NCI-H1930 (cell line): ENCODE results near the gene LYZ.
A peak's percentile ranks its signal among the peaks of the same experiment; 100 is the strongest.

Experiments used
- DNase-seq, 2 experiments: peaks; one replicate each; lab custom pipeline; 2025; lab: John Stamatoyannopoulos, UW

LYZ gene

DNA sequence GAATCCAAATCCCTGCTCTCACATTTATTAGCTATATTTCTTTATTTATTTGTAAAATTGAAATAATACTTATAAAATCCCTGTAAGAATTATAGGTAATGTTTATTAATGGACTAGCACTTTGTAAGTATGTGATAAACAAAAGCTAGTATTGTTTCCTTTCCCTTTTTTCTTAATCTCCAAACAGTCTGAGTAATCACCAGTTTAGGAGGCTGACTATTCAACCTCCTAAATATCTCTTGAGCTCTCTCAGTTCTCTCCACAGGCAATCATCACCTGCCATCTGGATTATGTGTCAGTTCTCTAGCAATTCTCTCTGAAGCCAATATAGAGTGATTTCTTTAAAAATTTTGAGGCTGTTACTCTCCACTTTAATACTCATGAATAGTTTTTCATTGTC, 9.2 kb upstream of the LYZ start:
- no peak for DNase-seq

DNA sequence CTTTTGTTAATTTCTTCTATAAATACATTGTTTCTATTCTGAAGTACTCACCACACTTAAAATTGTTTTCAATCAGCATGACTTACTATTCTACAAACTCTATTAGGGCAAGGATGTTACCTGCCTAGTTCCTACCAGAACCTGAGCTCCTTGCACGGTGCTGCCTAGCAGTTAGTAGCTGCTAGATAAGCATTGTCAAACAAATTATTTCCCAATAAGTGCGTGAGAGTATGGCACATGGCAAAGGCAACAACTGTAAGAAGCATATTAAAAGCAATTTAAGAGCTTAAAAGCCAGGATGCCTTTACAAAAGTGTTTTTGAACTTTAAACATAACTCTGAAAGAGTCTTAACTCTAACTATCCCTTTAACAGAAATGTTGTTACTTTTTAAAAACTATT, 8.2 kb upstream of the LYZ start:
- DNase-seq, result no peak

DNA sequence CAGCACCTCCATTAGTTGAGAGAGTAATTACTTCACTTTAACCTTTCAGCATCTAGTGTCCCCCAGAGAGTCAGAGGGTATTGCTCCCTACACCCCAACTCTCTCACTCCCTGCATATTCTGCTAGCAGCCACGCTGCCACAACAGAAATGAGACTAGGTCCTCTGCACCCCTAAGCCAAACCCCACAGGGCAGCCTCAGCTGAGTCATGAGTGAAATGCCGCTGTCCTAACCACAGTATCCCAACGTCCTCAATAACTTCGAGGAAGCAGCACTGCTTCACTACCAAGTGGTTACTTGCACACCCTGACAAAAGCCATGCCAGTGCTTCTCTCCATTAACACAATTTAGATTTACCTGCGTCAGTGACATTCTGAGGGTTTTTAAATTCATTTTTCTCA, 6.9 kb upstream of the LYZ start:
- DNase-seq, result no peak

DNA sequence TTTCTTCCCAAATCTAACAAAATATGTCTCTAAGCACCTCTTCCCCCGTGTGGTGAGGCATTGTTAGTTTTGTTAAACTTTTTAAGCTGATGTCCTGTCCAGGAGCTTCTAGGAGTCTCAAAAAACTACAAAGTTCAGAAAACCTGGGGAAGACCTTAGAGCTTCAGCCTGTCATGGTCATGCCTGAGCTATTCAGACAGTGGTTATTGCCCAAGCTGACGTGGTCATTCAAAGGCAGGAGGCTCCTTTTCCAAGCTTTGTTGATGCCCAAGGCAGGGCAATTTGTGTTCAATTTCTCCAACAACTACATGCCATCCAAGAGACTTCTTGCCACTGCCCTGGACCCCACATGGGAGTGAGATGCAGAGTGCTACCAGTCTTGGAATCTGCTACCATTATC, 5.8 kb upstream of the LYZ start:
- no peak for DNase-seq

DNA sequence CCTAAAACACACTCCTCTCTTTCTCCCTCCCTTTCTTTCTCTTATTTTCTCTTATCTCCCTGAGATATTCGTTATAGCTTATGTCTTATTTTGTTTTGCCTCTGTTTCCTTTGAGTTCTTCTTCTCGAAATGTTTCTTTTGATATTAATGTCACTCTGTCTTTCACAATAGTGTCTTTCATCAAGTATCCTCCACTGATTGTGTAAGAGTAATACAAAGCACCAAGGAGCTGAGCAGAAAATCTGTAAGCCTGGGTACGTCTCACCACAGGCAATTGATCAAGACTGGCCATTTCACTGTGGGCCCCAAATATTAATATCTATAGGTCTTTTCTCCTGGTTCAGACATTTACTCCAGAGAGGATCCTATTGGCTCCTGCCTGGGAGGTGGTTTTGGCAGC, 4.8 kb upstream of the LYZ start:
- no peak for DNase-seq

DNA sequence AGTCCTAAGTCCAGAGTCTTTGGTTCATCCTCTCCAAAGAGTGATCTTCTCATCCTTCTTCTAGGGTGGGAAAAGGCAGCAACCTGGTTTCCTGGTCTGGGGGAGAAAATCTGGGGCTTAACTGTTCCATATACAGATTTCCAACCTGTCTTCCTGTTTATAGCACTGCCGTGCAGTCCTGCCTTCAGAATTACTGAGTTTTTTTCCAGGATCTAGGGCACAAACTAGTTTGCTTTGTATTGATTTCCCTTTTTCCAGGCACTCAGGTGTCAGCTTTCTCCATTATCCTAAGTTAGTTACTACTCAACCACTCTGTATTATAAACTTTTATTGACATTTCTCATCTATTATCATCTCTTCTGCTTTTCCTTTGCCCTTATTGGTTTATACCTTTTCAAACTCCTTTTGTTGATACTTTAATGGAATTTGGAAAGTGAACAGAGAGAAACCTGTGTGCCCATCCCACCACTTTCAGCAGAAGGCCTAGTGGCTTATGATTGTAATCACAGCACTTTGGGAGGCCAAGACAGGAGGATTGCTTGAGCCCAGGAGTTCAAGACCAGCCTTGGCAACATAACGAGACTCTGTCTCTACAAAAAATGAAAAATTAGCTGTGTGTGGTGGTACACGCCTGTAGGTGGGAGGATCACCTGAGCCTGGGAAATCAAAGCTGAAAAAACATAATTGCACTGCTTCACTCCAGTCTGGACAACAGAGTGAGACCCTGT, 4.1 kb upstream of the LYZ start:
- DNase-seq, result no peak

DNA sequence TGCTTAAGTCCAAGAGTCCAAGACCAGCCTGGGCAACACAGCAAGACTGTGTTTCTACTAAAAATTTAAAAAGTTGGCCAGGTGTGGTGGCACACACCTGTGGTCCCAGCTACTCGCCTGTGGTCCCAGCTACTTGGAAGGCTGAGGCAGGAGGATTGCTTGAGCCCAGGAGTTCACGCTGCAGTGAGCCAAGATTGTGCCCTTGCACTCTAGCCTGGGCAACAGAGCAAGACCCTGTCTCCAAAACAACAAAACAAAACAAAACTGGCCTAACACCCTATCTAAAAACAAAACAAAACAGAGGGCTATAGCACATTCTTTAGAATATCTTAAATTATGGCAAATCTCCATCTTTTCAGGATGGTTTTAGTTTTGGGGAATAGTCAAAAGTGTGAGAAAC, 3.1 kb upstream of the LYZ start:
- no peak for DNase-seq

DNA sequence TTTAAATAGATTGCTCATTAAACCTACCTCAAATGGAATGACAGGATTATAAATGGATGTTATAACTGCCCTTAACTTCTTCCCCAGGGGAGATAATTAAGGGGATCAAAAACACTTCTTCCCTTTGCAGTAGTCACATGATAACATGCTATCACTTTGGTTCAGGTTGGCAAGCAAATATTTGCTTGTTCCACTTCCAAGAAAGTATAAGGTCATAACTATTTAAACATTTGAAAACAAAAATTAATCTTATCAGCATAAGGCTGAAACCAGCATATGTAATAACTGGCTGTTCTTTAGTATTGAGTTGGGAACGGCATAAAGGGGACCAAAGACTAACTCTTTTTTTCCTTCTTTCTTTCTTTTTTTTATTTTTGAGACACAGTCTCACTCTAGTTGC, 2.4 kb upstream of the LYZ start:
- no peak for DNase-seq

DNA sequence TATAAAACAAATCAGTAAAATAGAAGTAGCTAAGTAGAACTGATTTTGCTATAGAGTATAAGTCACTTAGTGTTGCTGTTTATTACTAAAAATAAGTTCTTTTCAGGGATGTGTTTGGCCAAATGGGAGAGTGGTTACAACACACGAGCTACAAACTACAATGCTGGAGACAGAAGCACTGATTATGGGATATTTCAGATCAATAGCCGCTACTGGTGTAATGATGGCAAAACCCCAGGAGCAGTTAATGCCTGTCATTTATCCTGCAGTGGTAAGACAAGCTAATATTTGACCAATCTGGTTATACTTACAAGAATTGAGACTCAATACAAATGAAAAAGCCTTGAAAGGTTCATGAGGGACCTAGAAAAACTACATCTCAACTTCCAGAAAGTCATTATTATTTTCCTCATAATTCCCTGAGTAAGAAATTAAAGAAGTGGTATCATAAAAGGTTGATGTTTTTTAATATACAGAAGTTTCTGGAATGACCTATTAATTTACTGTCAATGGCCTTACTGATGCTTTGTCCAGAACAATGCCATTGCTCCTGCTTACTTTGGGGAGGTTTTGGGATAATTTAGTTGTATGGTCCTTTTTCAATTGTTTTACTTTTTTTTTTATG, 1.9 kb downstream of the LYZ start:
- no peak for DNase-seq

DNA sequence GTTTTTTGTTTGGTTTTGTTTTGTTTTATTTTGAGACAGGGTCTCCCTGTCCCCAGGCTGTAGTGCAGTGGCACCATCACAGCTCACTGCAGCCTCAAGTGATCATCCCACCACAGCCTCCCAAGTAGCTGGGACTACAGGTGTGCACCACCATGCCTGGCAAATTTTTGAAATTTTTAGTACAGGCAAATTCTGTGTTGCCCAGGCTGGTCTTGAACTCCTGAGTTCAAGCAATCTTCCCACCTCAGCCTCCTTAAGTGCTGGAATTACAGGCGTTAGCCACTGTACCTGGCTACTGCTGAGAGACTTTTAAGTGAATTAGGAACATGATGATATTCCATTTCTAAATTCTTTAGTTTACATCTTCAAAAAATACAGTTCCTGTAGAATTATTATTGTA, 2.6 kb downstream of the LYZ start:
- no peak for DNase-seq

DNA sequence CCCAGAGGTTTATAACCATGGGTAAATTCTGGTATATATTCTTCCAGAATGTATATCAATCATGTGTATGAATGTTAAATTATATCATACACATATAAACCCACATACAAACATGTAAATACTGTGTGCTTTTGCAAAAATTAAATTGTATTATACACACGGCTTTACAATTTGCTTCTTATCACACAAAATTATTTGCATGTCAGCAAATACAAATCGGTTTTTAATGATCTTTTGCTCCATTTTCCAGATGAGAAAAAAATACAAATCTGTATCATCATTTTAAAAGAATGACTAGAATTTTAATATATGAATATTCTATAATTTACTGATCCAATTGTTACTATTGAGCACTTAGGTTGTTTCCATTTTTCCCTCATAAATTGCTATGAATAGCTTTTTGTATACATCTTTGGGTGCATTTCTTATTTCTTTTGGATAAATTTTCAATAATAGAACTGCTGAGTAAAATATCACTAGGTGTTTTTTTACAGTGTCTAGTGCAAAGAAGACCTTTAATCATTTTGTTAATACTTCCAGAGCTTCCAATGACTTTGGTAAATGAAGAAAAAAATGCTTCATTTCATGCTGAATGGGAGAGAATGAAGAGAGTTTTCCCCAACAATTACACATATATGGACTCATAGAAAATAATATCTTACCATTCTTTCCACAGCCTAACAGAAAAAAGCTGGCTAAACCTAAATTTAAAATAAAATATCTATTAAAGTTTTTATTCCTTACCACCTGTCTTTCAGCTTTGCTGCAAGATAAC, 3.5 kb downstream of the LYZ start:
- DNase-seq, result no peak

DNA sequence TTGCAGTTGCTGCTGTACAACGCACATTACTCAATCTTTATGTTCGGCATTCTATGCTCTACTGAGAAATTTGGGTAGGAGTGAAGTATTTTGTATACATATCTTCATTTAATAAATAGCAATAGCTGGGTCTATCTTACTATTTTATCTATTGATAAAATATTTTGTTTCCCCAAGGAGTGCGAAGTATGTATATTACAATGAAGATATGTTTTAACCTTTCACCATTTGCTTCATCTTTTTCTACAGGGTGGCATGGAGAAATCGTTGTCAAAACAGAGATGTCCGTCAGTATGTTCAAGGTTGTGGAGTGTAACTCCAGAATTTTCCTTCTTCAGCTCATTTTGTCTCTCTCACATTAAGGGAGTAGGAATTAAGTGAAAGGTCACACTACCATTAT, 4.7 kb downstream of the LYZ start:
- DNase-seq, result no peak

DNA sequence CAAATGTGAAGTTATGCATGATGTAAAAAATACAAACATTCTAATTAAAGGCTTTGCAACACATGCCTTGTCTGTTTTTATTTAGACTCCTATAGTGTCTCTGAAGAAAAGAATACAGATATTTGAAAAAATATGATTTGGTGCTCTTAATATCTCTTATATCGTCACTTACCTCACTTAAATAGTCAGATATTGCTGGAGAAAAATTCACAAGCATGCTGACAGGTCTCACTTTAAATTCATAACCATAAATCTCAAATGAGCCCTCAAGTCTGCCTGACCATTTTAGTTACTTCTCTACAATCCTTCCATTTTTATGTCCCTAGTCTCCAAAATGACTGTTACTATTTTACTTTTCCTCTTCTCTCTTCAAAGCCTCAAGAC, 6.0 kb downstream of the LYZ start:
- DNase-seq, result no peak

DNA sequence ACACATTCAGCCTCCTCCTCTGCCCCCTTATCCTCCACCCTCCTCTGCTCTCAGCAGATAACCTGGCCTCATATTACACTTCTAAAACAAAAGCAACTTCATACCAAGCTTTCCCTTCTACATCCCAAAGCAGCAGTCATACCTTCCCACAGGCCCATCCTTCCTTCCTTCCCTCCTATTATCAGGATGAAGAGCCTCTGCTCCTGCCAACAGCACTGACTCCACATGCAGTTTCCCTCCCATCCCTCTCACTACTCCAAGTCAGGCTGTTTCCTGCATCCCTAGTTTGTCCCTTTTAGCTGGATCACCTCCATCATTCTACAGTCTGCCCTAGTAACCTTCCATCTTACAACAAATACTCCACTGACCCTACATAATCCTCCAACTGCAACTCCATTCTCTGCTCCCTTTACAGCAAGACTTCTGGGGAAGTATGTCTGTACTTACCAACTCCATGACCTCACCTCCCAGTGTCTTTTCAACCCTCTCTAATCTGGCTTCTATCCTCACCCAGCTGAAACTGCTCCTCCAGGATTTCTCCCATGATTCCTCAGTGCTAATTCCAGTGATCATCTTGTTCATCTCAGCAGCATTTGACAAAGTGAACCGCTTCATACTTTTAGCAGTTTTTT, 6.5 kb downstream of the LYZ start:
- DNase-seq, result no peak

DNA sequence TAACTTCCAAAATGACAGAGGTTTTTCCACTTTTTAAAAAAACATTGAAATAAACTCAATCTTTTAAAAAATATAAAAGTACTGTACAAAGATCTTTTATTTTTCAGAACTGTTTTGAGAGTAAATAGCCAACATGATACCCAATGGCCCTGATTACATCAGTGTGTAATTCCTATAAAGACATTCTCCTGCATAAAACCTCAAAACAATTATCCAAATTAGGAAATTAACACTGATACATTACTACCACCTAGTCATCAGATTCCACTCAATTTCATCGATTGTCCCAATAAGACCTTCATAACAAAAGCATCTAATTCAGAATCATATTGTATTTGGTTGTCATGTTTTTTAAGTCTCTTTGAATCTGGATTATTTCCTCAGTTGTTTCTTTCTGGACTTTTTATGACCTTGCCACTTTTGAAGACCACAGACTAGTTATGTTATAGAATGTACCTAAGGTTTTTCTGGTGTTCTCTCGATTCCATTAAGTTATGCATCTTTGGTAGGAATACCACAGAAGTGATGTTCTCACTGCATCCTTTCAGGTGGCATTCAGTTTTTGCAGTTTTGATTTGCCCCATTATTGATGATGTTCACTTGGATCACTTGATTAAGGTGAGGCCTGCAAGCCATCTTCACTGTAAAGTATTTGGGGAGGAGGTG, 7.3 kb downstream of the LYZ start:
- DNase-seq, result no peak

DNA sequence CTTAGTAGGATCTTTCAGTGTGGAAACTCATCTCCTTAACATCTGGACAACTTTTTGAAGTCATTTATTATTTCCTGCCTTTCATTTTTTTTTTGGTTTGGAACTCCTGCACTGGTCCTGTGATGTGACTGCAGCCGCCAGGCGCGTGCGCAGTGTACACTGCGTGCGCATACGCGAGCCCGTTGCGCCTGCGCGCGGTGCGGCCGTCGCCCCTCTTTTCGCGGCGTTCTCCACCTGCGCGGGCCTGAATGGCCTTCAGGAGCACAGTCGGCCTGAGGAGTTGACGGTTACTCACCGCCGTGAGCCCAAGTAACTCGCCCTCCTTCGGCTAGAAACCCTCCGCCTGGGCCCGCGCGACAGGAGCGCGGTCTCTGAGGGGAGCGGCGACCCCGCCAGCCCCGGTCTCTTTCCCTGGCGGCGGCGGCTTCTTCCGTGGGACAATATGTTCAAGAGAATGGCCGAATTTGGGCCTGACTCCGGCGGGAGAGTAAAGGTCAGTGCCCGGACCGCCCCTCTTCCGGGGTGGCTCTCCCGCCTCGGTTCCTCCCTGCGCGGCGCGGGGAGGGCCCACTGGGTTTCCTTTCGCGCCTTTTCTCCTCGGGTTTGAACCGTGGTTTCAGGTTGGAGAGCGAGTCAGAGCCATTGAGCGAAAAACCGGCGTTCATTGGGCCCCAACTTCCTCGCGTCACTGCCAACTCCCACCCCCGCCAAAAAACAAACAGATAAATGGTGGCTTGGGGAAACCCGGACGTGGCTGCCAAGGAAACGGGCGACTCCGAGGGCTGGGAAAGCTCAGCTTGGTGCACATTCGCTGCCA, 11.6 kb downstream of the LYZ start, which contains the start of gene YEATS4:
YEATS4 (plus strand) TSS at position 213 of the 817 bp plus-strand sequence; CDS start at position 443, 230 bp downstream.
- DNase-seq, result peak; percentile 91 to 92

DNA sequence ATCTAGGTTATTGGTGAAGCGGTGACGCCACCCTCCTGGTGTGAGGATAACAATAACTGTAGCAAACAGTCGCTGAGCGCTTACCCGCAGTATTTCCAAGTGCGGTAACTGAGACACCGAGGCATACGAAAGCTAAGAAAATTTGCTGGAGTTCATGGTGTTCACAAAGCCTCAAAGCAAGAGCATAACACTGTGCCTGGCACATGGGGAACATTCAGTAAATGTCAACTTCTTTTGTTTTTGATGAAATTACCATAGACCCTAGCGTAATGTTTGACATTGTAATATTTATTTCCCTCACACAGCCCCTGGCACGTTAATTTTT, 12.1 kb downstream of the LYZ start:
- no peak for DNase-seq

DNA sequence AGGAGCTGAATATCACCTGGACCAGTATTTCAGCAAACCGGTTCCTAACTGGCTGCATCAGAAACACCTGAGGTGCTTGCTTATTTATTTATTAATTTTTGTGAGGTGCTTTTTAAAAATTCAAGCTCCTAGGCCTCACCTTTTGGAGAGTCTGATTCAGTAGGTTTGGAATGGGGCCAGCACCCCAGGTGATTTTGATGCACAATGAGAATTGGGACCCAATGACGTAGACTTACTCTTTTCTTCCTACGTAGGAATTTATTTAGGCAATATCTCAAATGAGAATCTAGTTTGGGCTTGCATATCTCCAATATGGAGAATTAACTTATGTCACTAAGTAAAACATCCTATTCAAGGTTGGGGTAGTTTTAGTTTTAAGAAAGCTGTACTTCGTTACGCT, 18.6 kb downstream of the LYZ start:
- no peak for DNase-seq

DNA sequence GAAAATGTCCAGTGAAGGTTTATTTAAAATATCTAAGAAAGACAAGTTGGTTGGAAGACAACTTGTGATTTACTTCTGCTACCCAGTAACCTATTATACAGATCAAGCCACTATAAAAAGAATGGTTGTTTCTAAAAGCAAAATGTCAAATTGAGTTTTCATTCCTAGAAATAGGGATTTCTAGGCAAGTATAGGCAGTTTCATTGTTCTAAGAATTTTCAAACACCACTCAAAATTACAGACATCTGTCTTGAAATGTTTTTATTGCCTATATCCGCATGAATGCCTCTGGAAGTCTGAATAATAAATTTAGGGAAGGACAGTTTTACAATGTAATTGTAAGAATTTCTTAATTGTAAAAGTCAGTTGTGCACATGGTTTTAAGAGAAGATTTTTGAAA, 20.0 kb downstream of the LYZ start:
- DNase-seq, result no peak

DNA sequence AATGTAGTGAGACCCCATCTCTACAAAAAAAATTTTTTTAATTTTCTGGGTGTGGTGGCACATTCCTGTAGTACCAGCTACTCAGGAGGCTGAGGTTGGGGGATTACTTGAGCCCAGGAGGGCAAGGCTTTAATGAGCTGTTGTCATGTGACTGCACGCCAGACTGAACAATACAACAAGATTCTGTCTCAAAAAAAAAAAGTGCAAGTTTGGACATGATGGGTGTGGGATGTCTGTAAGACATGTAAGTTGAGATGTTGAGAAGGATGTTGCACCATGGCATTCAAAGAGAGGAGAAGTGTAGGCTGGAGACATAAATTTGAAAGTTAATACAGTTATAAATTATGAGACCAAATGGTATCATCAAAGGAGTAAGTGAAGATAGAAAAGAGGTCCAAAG, 34.9 kb downstream of the LYZ start:
- DNase-seq, result no peak

DNA sequence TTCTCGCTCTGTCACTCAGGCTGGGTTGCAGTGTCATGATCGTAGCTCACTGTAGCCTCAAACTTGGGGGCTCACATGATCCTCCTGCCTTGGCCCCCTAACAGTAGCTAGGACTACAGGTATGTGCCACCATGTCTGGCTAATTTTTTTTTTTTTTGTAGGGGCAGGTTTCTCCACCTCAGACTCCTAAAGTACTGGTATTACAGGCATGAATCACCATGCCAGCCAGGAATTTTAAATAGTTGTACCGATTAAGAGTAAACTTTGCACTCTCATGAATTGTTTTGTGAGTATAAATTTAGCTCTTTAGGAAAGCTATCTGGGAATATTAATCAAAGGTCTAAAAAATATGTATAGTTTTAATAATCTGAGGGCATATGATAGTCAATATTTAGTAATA, 36.9 kb downstream of the LYZ start:
- DNase-seq, result no peak

DNA sequence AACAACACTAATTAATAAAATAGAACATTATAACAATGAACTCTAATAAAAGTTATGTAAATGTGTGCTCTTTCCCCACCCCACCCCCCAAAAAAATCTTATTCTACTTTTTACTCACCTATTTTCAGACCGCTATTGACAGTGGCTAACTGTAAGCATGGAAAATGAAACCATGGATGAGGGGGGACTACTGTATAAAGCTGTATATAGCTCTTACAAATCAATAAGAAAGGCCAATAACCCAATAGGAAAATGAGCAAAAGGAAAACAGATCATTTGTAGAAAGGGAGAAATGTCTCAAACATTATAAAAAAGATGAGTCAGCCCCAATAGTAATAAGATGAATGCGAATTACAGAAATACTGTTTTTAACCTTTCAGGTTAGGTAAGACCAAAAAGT, 38.7 kb downstream of the LYZ start:
- no peak for DNase-seq
